ENCODE data around the gene PDE4DIP.
"Not testable (repeated sequence)": the region's sequence is repeated elsewhere in the genome, so short reads cannot be mapped to it uniquely, and the experiment has no call there.

Gene PDE4DIP

GRCh38 chr1:148975866-148976537 is 131.8 kb downstream of the PDE4DIP start:
- not testable (repeated sequence) for DNase-seq (ENCODE audit: low read depth in 2 of 2)

DNA sequence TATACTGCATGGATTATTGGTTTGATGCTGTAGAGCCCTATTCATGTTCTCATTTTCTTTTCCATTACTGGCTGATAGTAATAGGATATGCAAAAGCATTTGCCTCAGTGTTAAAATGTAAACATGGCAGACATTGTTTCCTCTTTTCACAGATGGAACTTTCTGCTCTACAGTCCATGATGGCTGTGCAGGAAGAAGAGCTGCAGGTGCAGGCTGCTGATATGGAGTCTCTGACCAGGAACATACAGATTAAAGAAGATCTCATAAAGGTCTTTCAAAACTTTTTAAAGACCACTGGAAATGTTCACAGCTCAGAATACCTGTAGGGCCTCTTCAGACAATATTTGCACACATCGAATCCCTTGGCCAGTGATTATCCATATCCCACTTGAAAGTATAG is 133.6 kb downstream of the PDE4DIP start:
- not testable (repeated sequence) for DNase-seq (ENCODE audit: low read depth in 2 of 2)

- DNase-seq (ENCODE audit: low read depth in 2 of 2) = not testable (repeated sequence)
These were observed 145.2 kb downstream of the PDE4DIP start for GRCh38 chr1:148989378-148989777.

DNA sequence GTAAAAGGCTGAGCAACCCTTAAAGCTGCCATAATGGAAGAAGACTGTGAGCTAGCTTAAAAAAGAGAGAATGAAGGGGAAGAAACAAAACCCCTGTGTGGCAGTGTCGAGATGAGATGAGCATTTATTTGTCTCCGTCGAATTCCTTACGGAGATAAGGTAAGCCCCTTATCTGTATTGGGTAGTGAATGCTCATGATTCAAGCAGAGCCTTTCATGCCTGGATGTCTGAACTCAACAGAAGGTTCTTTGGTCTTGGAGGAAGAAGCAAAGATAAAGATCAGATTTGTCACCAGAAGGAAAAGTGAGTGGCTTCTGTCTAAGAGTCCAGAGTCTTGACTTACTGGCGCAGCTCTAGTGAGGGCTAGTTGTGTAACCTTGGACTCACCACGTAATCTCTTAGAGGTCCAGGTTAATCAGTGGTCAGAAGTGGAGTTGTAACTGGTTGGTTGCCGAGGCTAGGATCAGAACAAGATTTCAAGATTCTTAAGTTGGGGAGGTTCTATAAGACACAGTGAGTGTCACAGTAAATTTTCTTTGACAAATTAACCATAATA is 146.1 kb downstream of the PDE4DIP start:
- DNase-seq (ENCODE audit: low read depth in 2 of 2) = not testable (repeated sequence)

DNA sequence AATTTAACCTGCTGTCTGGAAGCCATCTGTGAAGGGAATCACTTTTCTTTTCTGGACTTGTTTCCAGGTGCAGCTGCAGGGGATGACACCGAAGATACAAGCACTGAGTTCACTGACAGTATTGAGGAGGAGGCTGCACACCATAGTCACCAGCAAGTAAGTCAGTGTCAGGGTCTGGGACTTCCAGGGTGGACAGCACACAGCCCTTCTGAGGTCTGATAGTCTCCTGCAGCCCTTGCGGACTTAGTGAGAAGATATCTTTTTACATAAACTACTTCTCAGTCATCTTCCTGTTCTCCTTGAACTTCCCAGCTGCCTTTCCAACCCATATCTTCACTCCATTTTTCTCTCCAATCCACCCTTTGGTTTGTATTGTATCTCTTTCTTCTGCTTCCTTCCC is 147.6 kb downstream of the PDE4DIP start:
- DNase-seq (ENCODE audit: low read depth in 2 of 2) = not testable (repeated sequence)

- not testable (repeated sequence) for DNase-seq (ENCODE audit: low read depth in 2 of 2)
These were observed 148.1 kb downstream of the PDE4DIP start for GRCh38 chr1:148992364-148992763.

DNA sequence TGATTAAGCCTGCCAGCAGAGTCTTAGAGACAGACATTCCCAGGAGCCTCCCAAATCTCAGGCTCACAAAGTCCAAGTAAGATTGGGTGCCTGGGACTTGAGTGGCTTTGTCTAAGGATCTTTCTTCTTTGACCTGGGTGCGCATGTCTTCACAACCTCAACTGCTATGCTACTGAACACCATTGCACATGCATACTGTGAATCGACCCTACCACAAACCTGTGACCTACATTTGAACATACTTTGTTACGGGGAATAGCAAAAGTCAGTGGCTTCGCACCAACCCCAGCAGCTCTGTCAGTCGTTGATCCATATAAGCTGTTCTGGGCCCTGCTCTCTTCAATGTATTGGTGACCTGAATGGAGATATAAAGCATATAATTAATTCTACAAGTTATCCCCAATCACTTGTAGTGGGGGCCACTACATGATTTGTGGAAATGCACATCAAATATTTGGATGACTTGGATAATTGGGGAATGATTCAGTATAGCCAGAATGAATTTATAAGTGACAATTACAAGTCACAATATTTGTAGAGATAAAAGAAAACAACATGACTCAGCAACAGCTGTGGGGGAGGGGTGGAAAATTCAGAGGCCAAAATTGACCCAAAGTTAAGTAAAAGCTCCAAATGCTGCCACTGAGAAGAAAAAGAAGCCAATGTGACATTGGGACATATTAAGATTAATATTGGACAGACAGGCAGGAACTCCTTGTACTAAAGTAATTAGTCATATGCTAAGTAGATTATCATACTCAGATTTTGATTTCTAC is 152.4 kb downstream of the PDE4DIP start:
- DNase-seq (ENCODE audit: low read depth in 2 of 2) = not testable (repeated sequence)

GRCh38 chr1:148997405-148997804 is 153.2 kb downstream of the PDE4DIP start:
- DNase-seq (ENCODE audit: low read depth in 2 of 2) = not testable (repeated sequence)

DNA sequence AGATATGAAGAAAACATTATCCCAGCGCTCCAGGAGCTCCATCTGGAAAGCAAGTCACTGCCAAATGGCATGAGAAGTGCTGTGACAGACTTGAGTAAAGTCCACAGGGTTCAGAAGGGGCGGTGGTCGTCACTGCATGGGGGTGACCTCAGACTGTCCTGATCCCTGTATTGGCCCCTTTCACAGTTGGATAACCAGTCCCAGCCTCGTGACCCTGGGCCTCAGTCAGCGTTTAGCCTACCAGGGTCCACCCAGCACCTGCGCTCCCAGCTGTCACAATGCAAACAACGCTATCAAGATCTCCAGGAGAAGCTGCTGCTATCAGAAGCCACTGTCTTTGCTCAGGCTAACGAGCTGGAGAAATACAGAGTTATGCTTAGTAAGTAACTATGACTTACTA is 158.4 kb downstream of the PDE4DIP start:
- not testable (repeated sequence) for DNase-seq (ENCODE audit: low read depth in 2 of 2)

DNA sequence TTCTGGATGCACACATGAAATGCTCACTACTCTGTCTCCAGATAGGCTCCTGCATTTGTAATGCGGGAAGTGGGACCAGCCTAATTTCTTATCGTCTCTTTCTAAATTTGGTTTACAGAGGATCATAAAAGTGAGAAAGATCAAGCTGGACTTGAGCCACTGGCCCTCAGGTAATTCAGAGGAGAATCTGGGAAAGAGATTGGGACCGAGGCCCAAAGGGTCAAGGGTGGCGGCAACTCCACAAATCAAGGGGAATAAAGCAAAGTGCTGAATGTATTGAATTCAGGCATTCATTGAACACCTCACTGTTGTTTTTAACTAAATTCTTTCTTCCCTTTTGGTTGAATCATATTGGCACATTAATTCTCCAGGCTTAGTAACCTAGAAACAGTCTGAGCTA is 164.1 kb downstream of the PDE4DIP start:
- DNase-seq (ENCODE audit: low read depth in 2 of 2) = not testable (repeated sequence)

DNA sequence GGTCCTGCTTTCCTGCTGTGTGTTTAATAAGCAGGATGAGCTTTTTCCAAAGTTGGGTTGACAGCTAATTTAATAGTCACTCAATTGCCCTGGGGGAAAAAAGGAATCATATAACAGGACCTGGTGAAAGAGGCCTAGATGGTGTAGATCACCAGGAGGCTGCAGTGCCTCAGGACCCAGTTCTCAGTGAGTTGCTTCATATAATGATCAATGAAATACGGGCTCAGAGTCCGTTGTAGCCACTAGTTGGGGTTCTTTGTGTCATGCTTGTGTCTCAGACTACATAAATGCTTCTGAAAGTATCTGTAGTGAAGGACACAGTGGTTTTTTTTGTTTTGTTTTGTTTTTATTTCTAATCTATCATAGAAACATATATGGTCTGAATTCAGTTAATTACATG is 164.5 kb downstream of the PDE4DIP start:
- not testable (repeated sequence) for DNase-seq (ENCODE audit: low read depth in 2 of 2)

DNA sequence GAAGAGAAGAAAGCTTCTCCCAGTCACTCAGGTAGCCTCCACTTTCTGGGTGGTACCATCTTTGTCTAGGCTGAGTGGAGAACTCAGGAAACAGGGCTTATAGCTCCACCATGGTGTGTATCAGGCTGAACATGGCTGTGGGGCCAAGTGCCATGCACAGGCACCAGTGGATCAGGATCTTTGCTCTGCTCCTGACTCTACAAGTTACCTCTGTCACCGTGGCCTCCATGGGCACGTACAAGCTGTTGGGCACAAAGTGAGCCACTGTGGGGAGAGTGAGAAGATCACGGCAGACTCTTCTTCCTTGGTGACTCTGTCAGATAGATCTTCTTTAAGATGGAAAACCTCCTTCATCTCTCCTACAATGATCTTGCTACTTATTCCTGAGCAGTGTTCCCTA is 165.5 kb downstream of the PDE4DIP start:
- not testable (repeated sequence) for DNase-seq (ENCODE audit: low read depth in 2 of 2)

- not testable (repeated sequence) for DNase-seq (ENCODE audit: low read depth in 2 of 2)
These were observed 168.4 kb downstream of the PDE4DIP start for GRCh38 chr1:149012599-149012998.

DNA sequence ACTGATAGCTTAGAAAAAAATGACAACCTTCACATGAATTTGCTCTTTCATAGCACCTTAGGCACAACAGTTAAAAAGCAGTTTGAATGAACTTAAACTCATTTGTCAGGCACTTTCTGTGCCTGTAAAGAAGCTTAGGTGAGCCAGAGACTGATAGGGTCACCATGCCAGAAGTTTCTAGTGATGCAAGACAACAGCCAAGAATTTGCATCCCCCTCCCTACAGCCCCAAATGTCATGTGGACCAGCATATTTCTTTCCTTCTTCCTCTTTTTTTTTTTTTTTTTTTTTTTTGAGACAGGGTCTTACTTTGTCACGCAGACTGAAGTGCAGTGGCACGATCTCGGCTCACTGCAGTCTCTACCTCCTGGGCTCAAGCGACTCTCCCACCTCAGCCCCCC is 169.3 kb downstream of the PDE4DIP start:
- not testable (repeated sequence) for DNase-seq (ENCODE audit: low read depth in 2 of 2)

- DNase-seq (ENCODE audit: low read depth in 2 of 2) = not testable (repeated sequence)
These were observed 171.3 kb downstream of the PDE4DIP start for GRCh38 chr1:149015522-149015921.

GRCh38 chr1:149016626-149017025 is 172.4 kb downstream of the PDE4DIP start:
- DNase-seq (ENCODE audit: low read depth in 2 of 2) = not testable (repeated sequence)

- not testable (repeated sequence) for DNase-seq (ENCODE audit: low read depth in 2 of 2)
These were observed 174.3 kb downstream of the PDE4DIP start for GRCh38 chr1:149018577-149018976.

DNA sequence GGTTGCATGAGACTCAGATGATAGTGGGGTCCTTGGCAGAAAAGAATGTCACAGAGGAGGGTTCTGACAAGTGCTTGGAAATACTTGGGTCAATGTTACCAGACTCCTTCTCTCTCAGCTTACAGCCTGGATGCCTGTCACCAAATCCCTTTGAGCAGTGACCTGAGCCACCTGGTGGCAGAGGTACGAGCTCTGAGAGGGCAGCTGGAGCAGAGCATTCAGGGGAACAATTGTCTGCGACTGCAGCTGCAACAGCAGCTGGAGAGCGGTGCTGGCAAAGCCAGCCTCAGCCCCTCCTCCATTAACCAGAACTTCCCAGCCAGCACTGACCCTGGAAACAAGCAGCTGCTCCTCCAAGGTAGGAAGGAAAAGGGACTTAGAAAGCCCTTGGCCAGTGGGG is 180.1 kb downstream of the PDE4DIP start:
- not testable (repeated sequence) for DNase-seq (ENCODE audit: low read depth in 2 of 2)

DNA sequence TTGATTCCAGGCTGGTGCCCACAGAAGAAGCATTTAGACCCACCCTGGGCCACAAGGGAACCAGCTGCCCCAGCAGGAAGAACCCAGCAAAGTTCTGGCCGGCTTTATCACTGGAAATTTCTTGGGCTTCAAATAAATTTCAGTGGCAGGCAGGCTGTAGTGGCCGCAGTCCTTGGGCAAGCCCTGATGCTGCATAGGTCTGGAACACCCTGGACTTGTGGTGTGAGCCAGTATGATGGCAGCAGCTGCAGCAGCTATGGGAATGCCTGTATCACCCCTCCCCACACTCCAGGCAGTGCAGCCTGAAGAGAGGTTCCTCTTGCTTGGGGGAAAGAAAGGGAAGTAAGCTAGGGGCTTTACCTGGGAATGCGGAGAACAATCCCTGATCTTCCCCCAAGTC is 189.7 kb downstream of the PDE4DIP start:
- DNase-seq (ENCODE audit: low read depth in 2 of 2) = not testable (repeated sequence)

- not testable (repeated sequence) for DNase-seq (ENCODE audit: low read depth in 2 of 2)
These were observed 198.8 kb downstream of the PDE4DIP start for GRCh38 chr1:149043056-149043455.

- not testable (repeated sequence) for DNase-seq (ENCODE audit: low read depth in 2 of 2)
These were observed 220.4 kb downstream of the PDE4DIP start for GRCh38 chr1:149064611-149065010.

DNA sequence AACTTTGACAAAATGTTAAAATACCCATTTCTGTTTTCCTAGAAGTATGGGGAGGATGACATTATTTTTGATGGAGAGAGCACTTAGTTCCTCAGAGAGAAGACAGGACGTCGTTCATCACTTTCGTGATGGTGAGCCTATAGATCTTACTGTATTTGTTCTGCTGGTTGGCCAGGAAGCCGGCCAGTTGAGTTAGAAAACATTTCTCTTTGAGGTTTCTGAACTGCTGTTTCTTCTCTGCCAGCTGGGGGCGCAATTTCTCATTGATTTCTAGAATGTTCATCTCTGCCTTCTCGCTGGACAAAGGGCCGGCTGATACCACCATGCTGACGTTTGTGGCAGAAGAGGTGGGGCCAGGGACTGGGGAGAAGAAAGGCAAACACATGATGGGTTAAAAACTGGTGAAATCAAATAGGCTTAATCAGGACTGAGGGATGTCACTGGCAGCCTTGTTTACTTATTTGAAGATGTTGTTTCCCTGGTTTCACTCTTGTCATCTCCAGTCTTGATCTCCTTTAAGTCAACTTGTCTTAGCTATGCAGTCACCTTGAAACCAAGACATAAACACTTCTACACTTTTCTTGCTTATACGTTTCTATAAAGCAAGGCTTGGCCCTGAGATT is 231.4 kb downstream of the PDE4DIP start:
- not testable (repeated sequence) for DNase-seq (ENCODE audit: low read depth in 2 of 2)
